Breast epithelium (tissue), 3 donors: ENCODE results near the gene MAN1A2.

ENCODE experiments used
- CTCF ChIP-seq, 3 donors: fragments of 450-650 bp; IDR thresholded peaks; one replicate each; pipeline ENCODE4 v1.5.1; 2016 to 2017; ENCODE audit warnings: antibody characterized with exemption in 3 of 3, mild to moderate bottlenecking in 3 of 3, moderate library complexity in 3 of 3
- POLR2A ChIP-seq: fragments of 450-650 bp; IDR thresholded peaks from one replicate; pipeline ENCODE4 v1.6.1; 2016; ENCODE audit warnings: antibody characterized with exemption, mild to moderate bottlenecking, moderate library complexity
- POLR2AphosphoS5 ChIP-seq, 3 donors: sonication (generic); formaldehyde crosslinking; IDR thresholded peaks; one replicate each; pipeline ENCODE4 v1.6.1; 2017; ENCODE audit warnings: antibody characterized with exemption in 3 of 3

GRCh38 chr1:117531222-117531621, 164.0 kb downstream of the MAN1A2 start:
- no peak for TF ChIP-seq CTCF (IDR thresholded peaks at IDR 0.05)
- no peak for TF ChIP-seq POLR2AphosphoS5 (IDR thresholded peaks at IDR 0.05)
- TF ChIP-seq POLR2A: no peak
